H1 (cell line): ENCODE measurements around the gene EEF1AKMT1. TPM values are rescaled to one million over a fixed set of nuclear protein-coding genes. Genes with fewer than 3 reads are reported as not detected.
A peak's percentile ranks its signal among the peaks of the same experiment; 100 is the strongest.

ENCODE experiments used
- CTCF ChIA-PET: fragments of 300-600 bp; sonication (Branson Sonifier 250); formaldehyde crosslinking; loops from one replicate; lab custom pipeline; 2021; ENCODE audit not compliant: partially characterized antibody; lab: Charles Lee
- POLR2A ChIA-PET: fragments of 300-600 bp; sonication (Branson Sonifier 250); formaldehyde crosslinking; loops from one replicate; lab custom pipeline; 2021; ENCODE audit warnings: inconsistent platforms; ENCODE audit not compliant: partially characterized antibody; lab: Charles Lee
- DNase-seq, 2 experiments: peaks; one replicate each; pipeline versions ENCODE4 v3.0.0 to v3.0.0-alpha.2; 2010 to 2022; ENCODE audit warnings: low spot score in 2 of 2, low read depth in 1 of 2, mixed read lengths in 1 of 2
- FAIRE-seq: peaks from 2 replicates; lab custom pipeline; 2011; peaks lifted over from hg19 to GRCh38; lab: Jason Lieb, UNC
- H2AFZ ChIP-seq: 2 replicates; pipeline ENCODE4 v1.8.1; 2012; ENCODE audit warnings: low read length, inconsistent platforms
- H2AK5ac ChIP-seq: 2 replicates; pipeline ENCODE4 v1.6.1; 2013; ENCODE audit warnings: low read depth, low read length
- H2BK120ac ChIP-seq: replicated peaks from 2 replicates; pipeline ENCODE3; 2013; ENCODE audit warnings: low read depth, low read length, inconsistent platforms
- H2BK12ac ChIP-seq: 2 replicates; pipeline ENCODE4 v1.6.1; 2013; ENCODE audit warnings: low read depth, low read length
- H2BK15ac ChIP-seq: 2 replicates; pipeline ENCODE4 v1.6.1; 2013; ENCODE audit warnings: low read length
- H2BK20ac ChIP-seq: 2 replicates; pipeline ENCODE4 v1.6.1; 2013; ENCODE audit warnings: low read length
- H2BK5ac ChIP-seq: 2 replicates; pipeline ENCODE4 v1.6.1; 2013; ENCODE audit warnings: low read depth, low read length
- H3K14ac ChIP-seq: 2 replicates; pipeline ENCODE4 v1.6.1; 2013; ENCODE audit warnings: inconsistent platforms; ENCODE audit not compliant: insufficient read length
- H3K18ac ChIP-seq: 2 replicates; pipeline ENCODE4 v1.6.1; 2013; ENCODE audit warnings: low read length; ENCODE audit errors: extremely low read depth
- H3K23ac ChIP-seq: 2 replicates; pipeline ENCODE4 v1.6.1; 2013; ENCODE audit warnings: inconsistent platforms; ENCODE audit not compliant: insufficient read length
- H3K23me2 ChIP-seq: 2 replicates; pipeline ENCODE4 v1.6.1; 2013; ENCODE audit warnings: low read depth, low read length
- H3K27ac ChIP-seq: 2 replicates; pipeline ENCODE4 v1.6.1; 2011; ENCODE audit warnings: low read depth, low read length, inconsistent platforms
- H3K27me3 ChIP-seq, 4 experiments: replicated peaks in 1 of 4; 1 replicate in 1 of 4; 2 replicates in 3 of 4; pipeline versions ENCODE4 v1.6.1 to v1.8.1; 2011 to 2013; ENCODE audit warnings: low read length in 3 of 4, mild to moderate bottlenecking in 3 of 4, inconsistent platforms in 2 of 4, mixed read lengths in 2 of 4, moderate library complexity in 1 of 4; ENCODE audit not compliant: control insufficient read depth in 3 of 4, insufficient read depth in 3 of 4; ENCODE audit errors: extremely low read depth in 1 of 4
- H3K36me3 ChIP-seq, 4 experiments: 2 replicates each; pipeline versions ENCODE4 v1.6.1 to v1.8.1; 2011 to 2013; ENCODE audit warnings: mild to moderate bottlenecking in 4 of 4, low read length in 3 of 4, moderate library complexity in 2 of 4, control low read depth in 1 of 4, inconsistent platforms in 1 of 4; ENCODE audit not compliant: insufficient read depth in 4 of 4, control insufficient read depth in 2 of 4
- H3K4ac ChIP-seq: replicated peaks from 2 replicates; pipeline ENCODE3; 2013; ENCODE audit warnings: low read length, low read depth, mixed read lengths, inconsistent platforms; ENCODE audit not compliant: insufficient read length
- H3K4me1 ChIP-seq, 4 experiments: replicated peaks in 1 of 4; 1 replicate in 1 of 4; 2 replicates in 3 of 4; pipeline versions ENCODE4 v1.6.1 to v1.8.1; 2011 to 2013; ENCODE audit warnings: low read length in 3 of 4, inconsistent platforms in 2 of 4, mixed read lengths in 1 of 4; ENCODE audit not compliant: insufficient read depth in 4 of 4, control insufficient read depth in 3 of 4
- H3K4me2 ChIP-seq, 2 experiments: 2 replicates each; pipeline versions ENCODE4 v1.6.1 to v1.8.1; 2011 to 2013; ENCODE audit warnings: low read depth in 2 of 2, low read length in 2 of 2, control low read depth in 1 of 2, inconsistent platforms in 1 of 2, mild to moderate bottlenecking in 1 of 2; ENCODE audit not compliant: insufficient read depth in 1 of 2
- H3K4me3 ChIP-seq, 4 experiments: fragments of 200-600, 300-600 bp in 1 of 4; sonication (generic), shearing (Covaris generic), sonication (Bioruptor Twin) in 1 of 4; 2 replicates each; pipeline versions ENCODE4 v1.5.1 to v1.8.1; 2011 to 2016; ENCODE audit warnings: low read length in 4 of 4, low read depth in 3 of 4, control low read depth in 2 of 4, inconsistent platforms in 2 of 4, mild to moderate bottlenecking in 2 of 4, mixed read lengths in 1 of 4, moderate library complexity in 1 of 4; ENCODE audit not compliant: insufficient read depth in 2 of 4; ENCODE audit errors: extremely low read depth in 1 of 4
- H3K56ac ChIP-seq: replicated peaks from 2 replicates; pipeline ENCODE3; 2013; ENCODE audit warnings: low read depth, mild to moderate bottlenecking, mixed read lengths, low read length, inconsistent platforms; ENCODE audit not compliant: insufficient read length
- H3K79me1 ChIP-seq: 2 replicates; pipeline ENCODE4 v1.6.1; 2013; ENCODE audit warnings: low read depth, low read length, control low read depth
- H3K79me2 ChIP-seq, 2 experiments: 2 replicates each; pipeline versions ENCODE4 v1.6.1 to v1.8.1; 2012 to 2013; ENCODE audit warnings: low read length in 2 of 2, mild to moderate bottlenecking in 2 of 2, inconsistent platforms in 1 of 2; ENCODE audit not compliant: insufficient read depth in 2 of 2, control insufficient read depth in 1 of 2
- H3K9ac ChIP-seq, 4 experiments: replicated peaks in 1 of 4; 1 replicate in 1 of 4; 2 replicates in 3 of 4; pipeline versions ENCODE4 v1.6.1 to v1.8.1; 2011 to 2013; ENCODE audit warnings: low read depth in 3 of 4, low read length in 3 of 4, control low read depth in 2 of 4, mild to moderate bottlenecking in 2 of 4, moderate library complexity in 2 of 4, inconsistent platforms in 1 of 4; ENCODE audit errors: extremely low read depth in 1 of 4
- H3K9me3 ChIP-seq, 2 experiments: 2 replicates each; pipeline versions ENCODE4 v1.6.1 to v1.8.1; 2012 to 2013; ENCODE audit warnings: mild to moderate bottlenecking in 2 of 2, moderate library complexity in 2 of 2, control low read depth in 1 of 2, inconsistent platforms in 1 of 2, low read depth in 1 of 2, low read length in 1 of 2, mixed read lengths in 1 of 2; ENCODE audit not compliant: insufficient read depth in 2 of 2
- H4K20me1 ChIP-seq, 2 experiments: replicated peaks in 1 of 2; 2 replicates each; pipeline versions ENCODE3 to v1.8.1; 2011 to 2013; ENCODE audit warnings: inconsistent platforms in 2 of 2, low read length in 2 of 2, mild to moderate bottlenecking in 1 of 2; ENCODE audit not compliant: insufficient read depth in 2 of 2, control insufficient read depth in 1 of 2
- H4K5ac ChIP-seq: 2 replicates; pipeline ENCODE4 v1.6.1; 2013; ENCODE audit warnings: low read length, low read depth, mixed read lengths, inconsistent platforms; ENCODE audit not compliant: insufficient read length
- H4K8ac ChIP-seq: 2 replicates; pipeline ENCODE4 v1.8.0; 2013; ENCODE audit warnings: mild to moderate bottlenecking, moderate library complexity, low read length, inconsistent platforms; ENCODE audit not compliant: insufficient read depth; ENCODE audit errors: extremely low read depth
- H4K91ac ChIP-seq: replicated peaks from 2 replicates; pipeline ENCODE3; 2013; ENCODE audit warnings: low read length, mixed read lengths, inconsistent platforms; ENCODE audit not compliant: insufficient read length
- ASH2L ChIP-seq: fragments of 200-600, 300-600 bp; sonication (generic); IDR thresholded peaks from one replicate; pipeline ENCODE4 v1.7.1; 2017; ENCODE audit warnings: low read length
- RNF2 ChIP-seq: fragments of 200-900, 300-1000 bp; sonication (generic); IDR thresholded peaks from 2 replicates; pipeline ENCODE4 v1.7.1; 2016; ENCODE audit warnings: borderline replicate concordance, low read depth, mild to moderate bottlenecking, antibody characterized with exemption, low read length; ENCODE audit not compliant: poor library complexity, severe bottlenecking; ENCODE audit errors: missing control alignments
- SP1 ChIP-seq: IDR thresholded peaks from 2 replicates; pipeline ENCODE4 v1.6.1; 2011; ENCODE audit warnings: low read depth, low read length
- SUZ12 ChIP-seq: fragments of 200-600 bp; sonication (generic); IDR thresholded peaks from 2 replicates; pipeline ENCODE4 v1.6.1; 2012; ENCODE audit warnings: mild to moderate bottlenecking, inconsistent platforms, low read length, moderate library complexity, mixed read lengths
- TAF1 ChIP-seq: IDR thresholded peaks from 2 replicates; pipeline ENCODE4 v1.6.1; 2011; ENCODE audit warnings: mild to moderate bottlenecking, low read depth, low read length
- TCF12 ChIP-seq: IDR thresholded peaks from 2 replicates; pipeline ENCODE4 v1.6.1; 2011; ENCODE audit warnings: low read depth, mild to moderate bottlenecking, low read length
- WGBS, 2 experiments: shearing (Covaris generic) in 1 of 2; methylation state at CpG; one replicate each; pipeline versions ENCODE4 v1.1.6 to v1.1.7; 2013 to 2015; ENCODE audit warnings: low lambda C conversion rate in 2 of 2, mixed read lengths in 2 of 2, inconsistent platforms in 1 of 2, low coverage in 1 of 2, missing lambda C conversion rate in 1 of 2; ENCODE audit not compliant: insufficient replicate concordance in 2 of 2, insufficient coverage in 1 of 2, insufficient read length in 1 of 2; ENCODE audit errors: extremely low coverage in 1 of 2, missing lambda C conversion rate in 1 of 2; 5-methylcytosine and 5-hydroxymethylcytosine counted together
- polyA plus RNA-seq, 7 experiments: library from polyadenylated mRNA; depleted of rRNA in 3 of 7; stranded (reverse) in 5 of 7; unstranded in 2 of 7; fragments of >200 nt in 5 of 7; fragments of 200-250 nt in 2 of 7; gene quantifications; 1 replicate in 5 of 7; 2 replicates in 1 of 7; 4 replicates in 1 of 7; pipeline versions ENCODE4 v1.2.1 to v1.2.3, GENCODE V29; 2011 to 2013; ENCODE audit warnings: missing spikeins in 2 of 7, mixed read lengths in 2 of 7
- total RNA-seq: library from RNA; stranded (reverse); fragmentation: NEBNext Ultra II Directional; extraction: Animal tissue kit (Norgen Biotek cat#: 25700); gene quantifications from 2 replicates; pipeline ENCODE4 v1.2.1, GENCODE V29; 2021
- TF ChIP-seq, protein P1 (sequence below), 3 experiments: IDR thresholded peaks; 1 replicate in 2 of 3; 2 replicates in 1 of 3; pipeline versions ENCODE4 v1.5.1 to v1.6.1; 2011; ENCODE audit warnings: low read length in 3 of 3, mild to moderate bottlenecking in 3 of 3, inconsistent platforms in 2 of 3, low read depth in 1 of 3, moderate library complexity in 1 of 3; ENCODE audit not compliant: insufficient read depth in 1 of 3; ENCODE audit errors: control extremely low read depth in 1 of 3

Gene EEF1AKMT1
- total and polyA plus RNA-seq, 2 of the 8 experiments (the other 6 are each of a cell fraction or from before 2014, with no cell fraction given) = 3.1 to 4.1 TPM

- 0 out of 2 replicates have a peak overlapping the region, but pooled peaks have one; percentile 12 for H2BK15ac ChIP-seq
- H2BK12ac ChIP-seq = no peak overlapping the region
- H3K18ac ChIP-seq = 0 out of 2 replicates have a peak overlapping the region, but pooled peaks have one; percentile 3
- peaks cover 0 to 3% (median 0%) of the 10 kb centered on the region in 4 experiments; a peak in 3 of 7 replicates for H3K4me1 ChIP-seq
- H3K9ac ChIP-seq = no peak overlapping the region; a peak in 1 of 7 replicates
- H3K56ac ChIP-seq = no peak overlapping the region
- no peaks in the 10 kb centered on the region for H3K36me3 ChIP-seq
- no peak overlapping the region for H4K5ac ChIP-seq
- no peak overlapping the region for H3K23ac ChIP-seq
- H3K14ac ChIP-seq = no peak overlapping the region
- POLR2A ChIA-PET = interaction anchor here (0.6 to 2.0 kb wide), 3 partner anchors 10 to 143 kb away, joined by 4 to 5 read pairs (median 5); no protein-coding TSS in a partner anchor
- no peak overlapping the region for H3K27ac ChIP-seq
- no peaks in the 10 kb centered on the region for H3K79me2 ChIP-seq
- peak overlapping the region; percentile 88; the same call in 1 of the 2 replicates for H2AFZ ChIP-seq
- peak overlapping the region; percentile 38 to 68 (median 64) for H3K4me3 ChIP-seq
- WGBS, 2 experiments = 8% methylated on average over 60 of the region's 81 CpGs; no CpG with 5 or more reads in 1 of the 2 experiments
- H3K27me3 ChIP-seq = peaks cover 2 to 29% (median 18%) of the 10 kb centered on the region in 4 experiments; a peak in 6 of 7 replicates
- FAIRE-seq = no peak
- no peaks in the 10 kb centered on the region; the same call in 1 of the 2 replicates for H3K79me1 ChIP-seq
- peak overlapping the region; percentile 77; the same call in 1 of the 2 replicates for H4K8ac ChIP-seq
- H2BK120ac ChIP-seq = no peak overlapping the region
- H4K20me1 ChIP-seq = peaks cover 0 to 10% of the 10 kb centered on the region in 2 experiments
- H4K91ac ChIP-seq = peak overlapping the region; percentile 40
- H2BK5ac ChIP-seq = no peak overlapping the region
- no peak overlapping the region for H2BK20ac ChIP-seq
- peak overlapping the region; percentile 69 for H3K4ac ChIP-seq
- DNase-seq = peak in 1 of 2 experiments; percentile 76
- H3K4me2 ChIP-seq = peak overlapping the region; percentile 72 to 94
- CTCF ChIA-PET = interaction anchor here (0.5 to 3.3 kb wide), 19 partner anchors 8 to 407 kb away, joined by 3 to 26 read pairs (median 4); no protein-coding TSS in a partner anchor
- peaks cover 15% of the 10 kb centered on the region for H3K23me2 ChIP-seq
- no peaks in the 10 kb centered on the region; a peak in 1 of 4 replicates for H3K9me3 ChIP-seq
- no peak overlapping the region for H2AK5ac ChIP-seq
- TF ChIP-seq, protein P1, sequence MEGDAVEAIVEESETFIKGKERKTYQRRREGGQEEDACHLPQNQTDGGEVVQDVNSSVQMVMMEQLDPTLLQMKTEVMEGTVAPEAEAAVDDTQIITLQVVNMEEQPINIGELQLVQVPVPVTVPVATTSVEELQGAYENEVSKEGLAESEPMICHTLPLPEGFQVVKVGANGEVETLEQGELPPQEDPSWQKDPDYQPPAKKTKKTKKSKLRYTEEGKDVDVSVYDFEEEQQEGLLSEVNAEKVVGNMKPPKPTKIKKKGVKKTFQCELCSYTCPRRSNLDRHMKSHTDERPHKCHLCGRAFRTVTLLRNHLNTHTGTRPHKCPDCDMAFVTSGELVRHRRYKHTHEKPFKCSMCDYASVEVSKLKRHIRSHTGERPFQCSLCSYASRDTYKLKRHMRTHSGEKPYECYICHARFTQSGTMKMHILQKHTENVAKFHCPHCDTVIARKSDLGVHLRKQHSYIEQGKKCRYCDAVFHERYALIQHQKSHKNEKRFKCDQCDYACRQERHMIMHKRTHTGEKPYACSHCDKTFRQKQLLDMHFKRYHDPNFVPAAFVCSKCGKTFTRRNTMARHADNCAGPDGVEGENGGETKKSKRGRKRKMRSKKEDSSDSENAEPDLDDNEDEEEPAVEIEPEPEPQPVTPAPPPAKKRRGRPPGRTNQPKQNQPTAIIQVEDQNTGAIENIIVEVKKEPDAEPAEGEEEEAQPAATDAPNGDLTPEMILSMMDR (IDR thresholded peaks at IDR 0.05; ENCODE audit: control extremely low read depth in 1 of 3, insufficient read depth in 1 of 3, low read depth in 1 of 3, low read length in 3 of 3) = peak in 1 of 3 experiments; percentile 29; a peak in 1 of 4 replicates
- peak; percentile 59 for TF ChIP-seq ASH2L
- 0 out of 2 replicates have a peak, but pooled peaks have one; percentile 35 for TF ChIP-seq TCF12
- TF ChIP-seq SUZ12 = peak; percentile 41; the same call in 1 of the 2 replicates
- TF ChIP-seq RNF2 = peak; percentile 37
- TF ChIP-seq TAF1 = no peak
- no peak for TF ChIP-seq SP1
These were observed 52.1 kb downstream of the EEF1AKMT1 start for GRCh38 chr13:20721454-20722357.
